ENCODE measurements around the gene LDHB. TPM values are rescaled to one million over a fixed set of nuclear protein-coding genes. Genes with fewer than 3 reads are reported as not detected.

LDHB gene
- total RNA-seq, 1 experiment from 2014 or later: 1,343 TPM

GRCh38 chr12:21677204-21677603 is 19.6 kb upstream of the LDHB start:
- Mint-ChIP-seq H3K4me3 (no peak overlapping the region), H3K27me3 (ENCODE audit: low read depth) (0 out of 2 replicates have a peak, but pooled peaks cover 4% of the 10 kb centered on the region)

More at GRCh38 chr12:21677204-21677603, 19.6 kb upstream of the LDHB start:
- 0 out of 2 replicates have a peak, but pooled peaks cover 2% of the 10 kb centered on the region for H3K79me2 ChIP-seq (ENCODE audit: insufficient read depth, low read length)
- no peak for DNase-seq
- no peaks in the 10 kb centered on the region for H3K9me3 ChIP-seq (ENCODE audit: control insufficient read depth, low read depth, low read length)
- H3K18ac ChIP-seq (ENCODE audit: insufficient read length, low read depth, low read length): no peak overlapping the region
- no peak overlapping the region for H2BK120ac ChIP-seq (ENCODE audit: low read depth, low read length, poor library complexity, severe bottlenecking)
- no peaks in the 10 kb centered on the region for H4K20me1 ChIP-seq (ENCODE audit: control insufficient read depth, insufficient read depth, insufficient read length)
- no peak overlapping the region for H2BK15ac ChIP-seq (ENCODE audit: low read depth, low read length)
- no peaks in the 10 kb centered on the region for H3K27me3 ChIP-seq (ENCODE audit: insufficient read depth, low read length)
- H3K9ac ChIP-seq (ENCODE audit: extremely low read depth, insufficient read length, low read length): no peak overlapping the region
- H3K27ac ChIP-seq (ENCODE audit: insufficient read length, low read depth, low read length): no peak overlapping the region
- no peak overlapping the region for H3K4me2 ChIP-seq (ENCODE audit: insufficient read depth, insufficient read length, low read length)
- no peak overlapping the region for H4K91ac ChIP-seq (ENCODE audit: insufficient read length, low read depth, low read length)
- Mint-ChIP-seq H3K4me1 (no peaks in the 10 kb centered on the region), H3K27ac (no peak overlapping the region; a peak in 1 of 7 replicates), H3K9me3 (no peaks in the 10 kb centered on the region), H3K36me3 (ENCODE audit: insufficient read depth in 1 of 3, low read depth in 3 of 3) (no peaks in the 10 kb centered on the region)
- no peak overlapping the region for H3K14ac ChIP-seq (ENCODE audit: insufficient read depth, low read length)
- H4K8ac ChIP-seq (replicated peaks; ENCODE audit: insufficient read length, low read depth, low read length): no peak overlapping the region
- no peak overlapping the region for H3K4ac ChIP-seq (ENCODE audit: low read depth, low read length)
- H3K4me1 ChIP-seq (ENCODE audit: insufficient read depth, low read length): no peaks in the 10 kb centered on the region
- H2AFZ ChIP-seq (ENCODE audit: low read length): no peak overlapping the region
- no peak overlapping the region for H2BK12ac ChIP-seq (ENCODE audit: insufficient read length, low read depth, low read length)
- no peak overlapping the region for H3K56ac ChIP-seq (ENCODE audit: insufficient read length, low read depth, low read length)
- no peak overlapping the region for H2BK20ac ChIP-seq (ENCODE audit: low read depth, low read length, poor library complexity, severe bottlenecking)
- H3K23me2 ChIP-seq (ENCODE audit: insufficient read length, low read depth, low read length, poor library complexity, severe bottlenecking): no peaks in the 10 kb centered on the region
- H4K5ac ChIP-seq (ENCODE audit: insufficient read length, low read depth, low read length): no peak overlapping the region
- H3T11ph ChIP-seq (ENCODE audit: low read length): no peak overlapping the region
- no peak overlapping the region for H3K23ac ChIP-seq (ENCODE audit: insufficient read length, low read depth, low read length)
- whole genome bisulfite sequencing (ENCODE audit: extremely low coverage, insufficient read length, low lambda C conversion rate): no CpG with 5 or more reads among the region's 13 CpGs
- H2AK5ac ChIP-seq (ENCODE audit: insufficient read length, low read length): no peak overlapping the region
- no peaks in the 10 kb centered on the region for H3K79me1 ChIP-seq (ENCODE audit: insufficient read depth, low read depth, low read length, poor library complexity, severe bottlenecking)
- no peak for TF ChIP-seq CTCF (conservative IDR thresholded peaks at IDR 0.05)
- H2BK5ac ChIP-seq (ENCODE audit: insufficient read length, low read length): no peak overlapping the region

Data from H9 (cell line).